Body of pancreas (tissue), 4 donors: Measurements from ENCODE around the gene SPEF2.

Experiments
- POLR2A ChIP-seq, 3 donors: fragments of 450-650 bp; IDR thresholded peaks; one replicate each; pipeline ENCODE4 v1.6.1; 2016; ENCODE audit warnings: antibody characterized with exemption in 3 of 3, mild to moderate bottlenecking in 2 of 3
- TF ChIP-seq, protein P1 (sequence below), 7 experiments: fragments of 450-650 bp in 4 of 7; fragments of 200-600 bp in 3 of 7; sonication (generic) in 3 of 7; IDR thresholded peaks; one replicate each; pipeline ENCODE4 v1.5.1; 2016 to 2019; ENCODE audit warnings: antibody characterized with exemption in 7 of 7

DNA sequence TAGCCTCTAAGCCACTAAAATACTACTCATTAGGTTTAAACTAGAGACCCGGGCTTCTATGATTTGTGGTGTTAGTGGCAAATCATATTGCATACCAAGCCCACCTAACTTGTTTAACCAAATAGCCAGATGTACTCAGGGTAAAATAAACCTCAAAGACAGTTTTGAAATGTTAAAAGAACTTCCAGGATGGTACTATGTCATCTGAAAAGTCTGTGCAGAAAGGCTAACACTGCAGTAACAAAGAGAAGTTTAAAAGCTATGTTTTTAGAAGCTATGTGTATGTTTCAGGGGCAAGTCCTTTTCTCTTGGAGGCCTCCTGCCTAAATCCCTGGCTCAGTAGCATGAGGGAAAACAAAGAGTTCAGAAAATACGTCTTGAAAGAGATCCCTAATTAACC lies 154.2 kb downstream of the SPEF2 start:
- TF ChIP-seq, protein P1, sequence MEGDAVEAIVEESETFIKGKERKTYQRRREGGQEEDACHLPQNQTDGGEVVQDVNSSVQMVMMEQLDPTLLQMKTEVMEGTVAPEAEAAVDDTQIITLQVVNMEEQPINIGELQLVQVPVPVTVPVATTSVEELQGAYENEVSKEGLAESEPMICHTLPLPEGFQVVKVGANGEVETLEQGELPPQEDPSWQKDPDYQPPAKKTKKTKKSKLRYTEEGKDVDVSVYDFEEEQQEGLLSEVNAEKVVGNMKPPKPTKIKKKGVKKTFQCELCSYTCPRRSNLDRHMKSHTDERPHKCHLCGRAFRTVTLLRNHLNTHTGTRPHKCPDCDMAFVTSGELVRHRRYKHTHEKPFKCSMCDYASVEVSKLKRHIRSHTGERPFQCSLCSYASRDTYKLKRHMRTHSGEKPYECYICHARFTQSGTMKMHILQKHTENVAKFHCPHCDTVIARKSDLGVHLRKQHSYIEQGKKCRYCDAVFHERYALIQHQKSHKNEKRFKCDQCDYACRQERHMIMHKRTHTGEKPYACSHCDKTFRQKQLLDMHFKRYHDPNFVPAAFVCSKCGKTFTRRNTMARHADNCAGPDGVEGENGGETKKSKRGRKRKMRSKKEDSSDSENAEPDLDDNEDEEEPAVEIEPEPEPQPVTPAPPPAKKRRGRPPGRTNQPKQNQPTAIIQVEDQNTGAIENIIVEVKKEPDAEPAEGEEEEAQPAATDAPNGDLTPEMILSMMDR (IDR thresholded peaks at IDR 0.05), result no peak
- TF ChIP-seq POLR2A (IDR thresholded peaks at IDR 0.05), result no peak
